K562 (cell line): ENCODE measurements around the gene SGMS1. TPM values are rescaled to one million over a fixed set of nuclear protein-coding genes. Genes with fewer than 3 reads are reported as not detected.
A peak's percentile ranks its signal among the peaks of the same experiment; 100 is the strongest.

Source experiments
- ATAC-seq: fragments of 200-7000 bp; cut with Tn5 transposase; 3 replicates; pipeline ENCODE4 v1.9.1; 2020; ENCODE audit warnings: moderate library complexity
- BruUV-seq: library from RNA; stranded (reverse); fragments of 400-500 nt; replicated peaks from 2 replicates; lab custom pipeline; 2021; lab: Mats Ljungman, UMichigan
- CTCF ChIA-PET: fragments of 300-600 bp; formaldehyde crosslinking; extraction: SDS; loops from one replicate; lab custom pipeline; 2021; ENCODE audit warnings: low intra/inter-chr PET ratio; lab: Yijun Ruan, JAX
- POLR2A ChIA-PET: fragments of 300-600, 350-650 bp; sonication (Branson Sonifier 250); formaldehyde crosslinking; extraction: SDS; loops from one replicate; lab custom pipeline; 2021; ENCODE audit warnings: antibody characterized with exemption, inconsistent platforms; lab: Yijun Ruan, JAX
- DNase-seq, 4 experiments: peaks; one replicate each; pipeline versions ENCODE4 v3.0.0 to v3.0.0-alpha.2; 2011 to 2018; ENCODE audit warnings: low spot score in 3 of 4, mixed read lengths in 3 of 4; ENCODE audit errors: extremely low read depth in 1 of 4
- FAIRE-seq: peaks from 2 replicates; lab custom pipeline; 2011; peaks lifted over from hg19 to GRCh38; lab: Jason Lieb, UNC
- H2AFZ ChIP-seq: 2 replicates; pipeline ENCODE4 v1.6.0; 2011; ENCODE audit warnings: low read depth, low read length, control low read depth, inconsistent platforms
- H3K27ac ChIP-seq: fragments of 200-600 bp; 3 replicates; pipeline ENCODE4 v1.8.0; 2011; ENCODE audit warnings: low read depth, mild to moderate bottlenecking, control low read depth, inconsistent platforms, low read length, moderate library complexity, mixed read lengths; ENCODE audit errors: extremely low read depth
- H3K27me3 ChIP-seq, 2 experiments: fragments of 300-600 bp in 1 of 2; 2 replicates in 1 of 2; 3 replicates in 1 of 2; pipeline versions ENCODE4 v1.6.0 to v1.8.0; 2011; ENCODE audit warnings: inconsistent platforms in 2 of 2, low read length in 2 of 2, mild to moderate bottlenecking in 1 of 2, mixed read lengths in 1 of 2, moderate library complexity in 1 of 2; ENCODE audit not compliant: control insufficient read depth in 2 of 2, insufficient read depth in 2 of 2
- H3K36me3 ChIP-seq: fragments of 300-600 bp; 3 replicates; pipeline ENCODE4 v1.8.0; 2011; ENCODE audit warnings: mild to moderate bottlenecking, low read length, inconsistent platforms; ENCODE audit not compliant: control insufficient read depth, insufficient read depth
- H3K4me1 ChIP-seq, 2 experiments: fragments of 200-600 bp in 1 of 2; replicated peaks in 1 of 2; 2 replicates in 1 of 2; 3 replicates in 1 of 2; pipeline versions ENCODE4 v1.5.1 to v1.8.0; 2011; ENCODE audit warnings: inconsistent platforms in 2 of 2, low read length in 2 of 2, mild to moderate bottlenecking in 1 of 2, mixed read lengths in 1 of 2, moderate library complexity in 1 of 2; ENCODE audit not compliant: control insufficient read depth in 2 of 2, insufficient read depth in 2 of 2
- H3K4me2 ChIP-seq: 2 replicates; pipeline ENCODE4 v1.6.1; 2011; ENCODE audit warnings: low read length, control low read depth, inconsistent platforms, mixed read lengths; ENCODE audit not compliant: insufficient read depth
- H3K4me3 ChIP-seq: fragments of 200-600 bp; sonication (generic), shearing (Covaris generic); 2 replicates; pipeline ENCODE4 v1.5.1; 2016; ENCODE audit warnings: control low read depth, inconsistent platforms
- H3K79me2 ChIP-seq: fragments of 200-600 bp; 3 replicates; pipeline ENCODE4 v1.8.0; 2011; ENCODE audit warnings: low read length, inconsistent platforms; ENCODE audit not compliant: control insufficient read depth, insufficient read depth
- H3K9ac ChIP-seq, 2 experiments: 2 replicates each; pipeline versions ENCODE4 v1.6.0 to v1.6.1; 2011; ENCODE audit warnings: low read depth in 2 of 2, low read length in 2 of 2, control low read depth in 1 of 2, inconsistent platforms in 1 of 2, mild to moderate bottlenecking in 1 of 2, mixed read lengths in 1 of 2; ENCODE audit not compliant: insufficient read depth in 1 of 2
- H3K9me1 ChIP-seq: one replicate; pipeline ENCODE4 v1.6.0; 2011; ENCODE audit warnings: inconsistent platforms, mild to moderate bottlenecking, low read length, moderate library complexity; ENCODE audit not compliant: control insufficient read depth, insufficient read depth
- H3K9me3 ChIP-seq: replicated peaks from 2 replicates; pipeline ENCODE4 v1.5.1; 2011; ENCODE audit warnings: low read depth, low read length, inconsistent platforms; ENCODE audit not compliant: control insufficient read depth, insufficient read depth
- H4K20me1 ChIP-seq: replicated peaks from 2 replicates; pipeline ENCODE4 v1.6.1; 2011; ENCODE audit warnings: low read length, inconsistent platforms, mixed read lengths; ENCODE audit not compliant: control insufficient read depth, insufficient read depth
- C11orf30 ChIP-seq: fragments of 450-650 bp; IDR thresholded peaks from 2 replicates; pipeline ENCODE4 v1.6.1; 2016; ENCODE audit warnings: low read depth, mild to moderate bottlenecking
- GTF2A2 ChIP-seq: IDR thresholded peaks from 2 replicates; pipeline ENCODE4 v1.6.1; 2016; ENCODE audit warnings: mild to moderate bottlenecking, missing genetic modification characterization, missing compliant biosample characterization
- MCM2 ChIP-seq: fragments of 450-650 bp; IDR thresholded peaks from 2 replicates; pipeline ENCODE4 v1.6.1; 2017; ENCODE audit warnings: low read depth, mild to moderate bottlenecking
- MXD1 ChIP-seq: fragments of 250-450 bp; sonication (Bioruptor Pico); IDR thresholded peaks from 2 replicates; pipeline ENCODE4 v1.8.0; 2021; ENCODE audit warnings: borderline replicate concordance, mild to moderate bottlenecking, moderate library complexity; ENCODE audit not compliant: poor library complexity, severe bottlenecking
- RBM39 ChIP-seq: fragments of 200-400 bp; formaldehyde crosslinking; optimal IDR thresholded peaks from 2 replicates; pipeline ENCODE3; 2018; ENCODE audit warnings: low read depth, low read length
- ZNF316 ChIP-seq: fragments of 450-650 bp; IDR thresholded peaks from 2 replicates; pipeline ENCODE4 v1.6.1; 2016
- whole genome bisulfite sequencing: fragments of 100-300 bp; shearing (Covaris generic); methylation state at CpG from one replicate; pipeline ENCODE4 v1.1.6; 2016; ENCODE audit warnings: low coverage, mixed read lengths; ENCODE audit not compliant: insufficient coverage; ENCODE audit errors: missing lambda C conversion rate; 5-methylcytosine and 5-hydroxymethylcytosine counted together
- in situ Hi-C: fragments of 300-500 bp; cut with MboI; formaldehyde crosslinking; loops from 4 replicates; pipeline ENCODE4 v1.15.0; 2018; ENCODE audit warnings: inconsistent platforms, mixed read lengths
- intact Hi-C: fragments of 100-400 bp; cut with micrococcal nuclease; formaldehyde crosslinking; loops from 2 replicates; pipeline ENCODE4 v1.14.2; 2022
- polyA plus RNA-seq, 8 experiments: library from polyadenylated mRNA; depleted of rRNA in 4 of 8; stranded (reverse) in 5 of 8; unstranded in 3 of 8; fragments of >200 nt; fragmentation: Nextera tagmentation in 2 of 8; fragmentation: Illumina TruSeq in 1 of 8; extraction: Ambion mirVana in 2 of 8; extraction: Trizol in 1 of 8; gene quantifications; 2 replicates each; pipeline versions ENCODE4 v1.2.1 to v1.2.3, GENCODE V29; 2011 to 2014; ENCODE audit warnings: inconsistent platforms in 1 of 8, missing spikeins in 1 of 8
- total RNA-seq, 7 experiments: library from RNA; depleted of rRNA in 6 of 7; stranded (reverse); fragments of >200 nt in 6 of 7; fragmentation: Illumina TruSeq in 2 of 7; extraction: Trizol in 2 of 7; gene quantifications; 2 replicates each; pipeline versions ENCODE4 v1.2.1 to v1.2.3, GENCODE V29; 2011 to 2021; ENCODE audit warnings: low replicate concordance in 1 of 7
- TF ChIP-seq, protein P1 (sequence below), 2 experiments: fragments of 200-800 bp in 1 of 2; sonication (Bioruptor generic) in 1 of 2; sonication (generic) in 1 of 2; formaldehyde crosslinking in 1 of 2; IDR thresholded peaks in 1 of 2; conservative IDR thresholded peaks in 1 of 2; 2 replicates each; pipeline versions ENCODE4 v1.5.0 to v1.6.1; 2016 to 2020; ENCODE audit warnings: missing compliant biosample characterization in 1 of 2, missing genetic modification characterization in 1 of 2, missing genetic modification reagents in 1 of 2
- TF ChIP-seq, protein P2 (sequence below): fragments of 450-650 bp; IDR thresholded peaks from one replicate; pipeline ENCODE4 v1.6.1; 2018; ENCODE audit warnings: mild to moderate bottlenecking, moderate library complexity; ENCODE audit not compliant: partially characterized antibody
- TF ChIP-seq, protein P3 (sequence below): fragments of 450-650 bp; formaldehyde crosslinking; IDR thresholded peaks from 2 replicates; pipeline ENCODE4 v1.4.0; 2020; ENCODE audit warnings: mild to moderate bottlenecking, moderate library complexity

SGMS1 gene
- total and polyA plus RNA-seq, 9 of the 15 experiments (the other 6 are each of a cell fraction or from before 2014, with no cell fraction given) = 22.6 to 232 (median 82.2) TPM

- BruUV-seq = no TSS peak
- Histone ChIP-seq H3K27me3 (no peaks in the 10 kb centered on the region), H2AFZ (no peak overlapping the region), H4K20me1 (no peaks in the 10 kb centered on the region), H3K4me2 (no peak overlapping the region), H3K4me3 (no peak overlapping the region), H3K79me2 (peaks cover 50% of the 10 kb centered on the region), H3K27ac (no peak overlapping the region), H3K36me3 (no peaks in the 10 kb centered on the region; the same call in 1 of the 3 replicates), H3K9me1 (no peaks in the 10 kb centered on the region), H3K9ac (no peak overlapping the region), H3K4me1 (peaks cover 5 to 29% of the 10 kb centered on the region in 2 experiments), H3K9me3 (no peaks in the 10 kb centered on the region)
- intact Hi-C loops (no loop called here), in situ Hi-C loops (no loop called here)
- DNase-seq (no peak), ATAC-seq (no peak), FAIRE-seq (no peak)
- ChIA-PET CTCF (interaction anchor here (1.6 kb wide), 1 partner anchor 202 kb away, joined by 4 read pairs; no protein-coding TSS in a partner anchor), POLR2A (no interaction called here)
- 52% methylated on average over 4 of the region's 4 CpGs for WGBS
- TF ChIP-seq RBM39 = no peak
- TF ChIP-seq, protein P1, sequence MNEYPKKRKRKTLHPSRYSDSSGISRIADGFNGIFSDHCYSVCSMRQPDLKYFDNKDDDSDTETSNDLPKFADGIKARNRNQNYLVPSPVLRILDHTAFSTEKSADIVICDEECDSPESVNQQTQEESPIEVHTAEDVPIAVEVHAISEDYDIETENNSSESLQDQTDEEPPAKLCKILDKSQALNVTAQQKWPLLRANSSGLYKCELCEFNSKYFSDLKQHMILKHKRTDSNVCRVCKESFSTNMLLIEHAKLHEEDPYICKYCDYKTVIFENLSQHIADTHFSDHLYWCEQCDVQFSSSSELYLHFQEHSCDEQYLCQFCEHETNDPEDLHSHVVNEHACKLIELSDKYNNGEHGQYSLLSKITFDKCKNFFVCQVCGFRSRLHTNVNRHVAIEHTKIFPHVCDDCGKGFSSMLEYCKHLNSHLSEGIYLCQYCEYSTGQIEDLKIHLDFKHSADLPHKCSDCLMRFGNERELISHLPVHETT (CRISPR knock-in tag; conservative IDR thresholded peaks at IDR 0.05 in 1 of 2, IDR thresholded peaks at IDR 0.05 in 1 of 2) = no peak
- TF ChIP-seq, protein P2, sequence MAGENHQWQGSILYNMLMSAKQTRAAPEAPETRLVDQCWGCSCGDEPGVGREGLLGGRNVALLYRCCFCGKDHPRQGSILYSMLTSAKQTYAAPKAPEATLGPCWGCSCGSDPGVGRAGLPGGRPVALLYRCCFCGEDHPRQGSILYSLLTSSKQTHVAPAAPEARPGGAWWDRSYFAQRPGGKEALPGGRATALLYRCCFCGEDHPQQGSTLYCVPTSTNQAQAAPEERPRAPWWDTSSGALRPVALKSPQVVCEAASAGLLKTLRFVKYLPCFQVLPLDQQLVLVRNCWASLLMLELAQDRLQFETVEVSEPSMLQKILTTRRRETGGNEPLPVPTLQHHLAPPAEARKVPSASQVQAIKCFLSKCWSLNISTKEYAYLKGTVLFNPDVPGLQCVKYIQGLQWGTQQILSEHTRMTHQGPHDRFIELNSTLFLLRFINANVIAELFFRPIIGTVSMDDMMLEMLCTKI = no peak
- no peak for TF ChIP-seq MCM2
- peak; percentile 11; the same call in 1 of the 2 replicates for TF ChIP-seq ZNF316
- TF ChIP-seq MXD1 (CRISPR knock-in tag) = no peak
- TF ChIP-seq GTF2A2 = no peak
- 0 out of 2 replicates have a peak, but pooled peaks have one; percentile 9 for TF ChIP-seq C11orf30
- TF ChIP-seq, protein P3, sequence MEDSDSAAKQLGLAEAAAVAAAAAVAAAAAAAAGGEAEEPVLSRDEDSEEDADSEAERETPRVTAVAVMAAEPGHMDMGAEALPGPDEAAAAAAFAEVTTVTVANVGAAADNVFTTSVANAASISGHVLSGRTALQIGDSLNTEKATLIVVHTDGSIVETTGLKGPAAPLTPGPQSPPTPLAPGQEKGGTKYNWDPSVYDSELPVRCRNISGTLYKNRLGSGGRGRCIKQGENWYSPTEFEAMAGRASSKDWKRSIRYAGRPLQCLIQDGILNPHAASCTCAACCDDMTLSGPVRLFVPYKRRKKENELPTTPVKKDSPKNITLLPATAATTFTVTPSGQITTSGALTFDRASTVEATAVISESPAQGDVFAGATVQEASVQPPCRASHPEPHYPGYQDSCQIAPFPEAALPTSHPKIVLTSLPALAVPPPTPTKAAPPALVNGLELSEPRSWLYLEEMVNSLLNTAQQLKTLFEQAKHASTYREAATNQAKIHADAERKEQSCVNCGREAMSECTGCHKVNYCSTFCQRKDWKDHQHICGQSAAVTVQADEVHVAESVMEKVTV (CRISPR knock-in tag) = no peak
These were observed 201.5 kb downstream of the SGMS1 start for GRCh38 chr10:50422259-50422658.
